OCI-LY3 (cell line): ENCODE data around the gene ZSCAN5B.
"Not testable (repeated sequence)": the region's sequence is repeated elsewhere in the genome, so short reads cannot be mapped to it uniquely, and the experiment has no call there.

Experiments used
- H2AFZ ChIP-seq: fragments of 200-600, 300-600 bp; shearing (Covaris generic); 2 replicates; pipeline ENCODE4 v1.6.0; 2014; ENCODE audit warnings: antibody characterized with exemption, low read depth, low read length
- H3K27ac ChIP-seq: fragments of 200-600, 300-600 bp; sonication (generic); 2 replicates; pipeline ENCODE4 v1.5.1; 2014; ENCODE audit warnings: mild to moderate bottlenecking, low read length, moderate library complexity, mixed read lengths
- H3K27me3 ChIP-seq: fragments of 200-600, 300-600 bp; sonication (generic); 2 replicates; pipeline ENCODE4 v1.6.1; 2014; ENCODE audit warnings: low read depth, low read length, mixed read lengths
- H3K36me3 ChIP-seq: fragments of 200-600, 300-600 bp; sonication (generic); replicated peaks from 2 replicates; pipeline ENCODE3; 2014; ENCODE audit warnings: low read depth, low read length, mixed read lengths
- H3K4me1 ChIP-seq: fragments of 300-600, 200-600 bp; sonication (generic); 2 replicates; pipeline ENCODE4 v1.6.1; 2014; ENCODE audit warnings: low read length, mixed read lengths
- H3K4me2 ChIP-seq: fragments of 200-600, 300-600 bp; sonication (generic); 2 replicates; pipeline ENCODE4 v1.6.1; 2014; ENCODE audit warnings: low read length, mixed read lengths
- H3K4me3 ChIP-seq: fragments of 300-600, 200-600 bp; sonication (generic); 2 replicates; pipeline ENCODE4 v1.5.1; 2014; ENCODE audit warnings: antibody characterized with exemption, mild to moderate bottlenecking, low read length, moderate library complexity
- H3K79me2 ChIP-seq: fragments of 300-600, 200-600 bp; shearing (Covaris generic); 2 replicates; pipeline ENCODE4 v1.6.1; 2014; ENCODE audit warnings: mild to moderate bottlenecking, low read length, mixed read lengths
- H3K9ac ChIP-seq: fragments of 300-600, 200-600 bp; shearing (Covaris generic); 2 replicates; pipeline ENCODE4 v1.6.0; 2014; ENCODE audit warnings: mild to moderate bottlenecking, low read length, moderate library complexity
- H3K9me3 ChIP-seq: fragments of 200-600, 300-600 bp; shearing (Covaris generic); 2 replicates; pipeline ENCODE4 v1.6.1; 2014; ENCODE audit warnings: low read length, mixed read lengths; ENCODE audit not compliant: insufficient read depth
- H4K20me1 ChIP-seq: fragments of 200-600, 300-600 bp; sonication (generic); 2 replicates; pipeline ENCODE4 v1.6.1; 2016; ENCODE audit warnings: low read length, mixed read lengths; ENCODE audit not compliant: insufficient read depth
- CTCF ChIP-seq: fragments of 200-600, 300-600 bp; sonication (generic); IDR thresholded peaks from 2 replicates; pipeline ENCODE4 v1.5.1; 2014; ENCODE audit warnings: antibody characterized with exemption, low read length, low read depth
- EZH2phosphoT487 ChIP-seq: fragments of 200-600 bp; shearing (Covaris generic); IDR thresholded peaks from 2 replicates; pipeline ENCODE4 v1.6.1; 2018; ENCODE audit warnings: antibody characterized with exemption, mixed run types, low read depth

Gene ZSCAN5B

GRCh38 chr19:56189785-56190184, 7.8 kb downstream of the ZSCAN5B start:
- H3K4me2 ChIP-seq, result no peak overlapping the region
- H3K27me3 ChIP-seq, result peaks cover 5% of the 10 kb centered on the region; the same call in 1 of the 2 replicates
- no peaks in the 10 kb centered on the region for H3K36me3 ChIP-seq
- H3K79me2 ChIP-seq, result no peaks in the 10 kb centered on the region
- no peaks in the 10 kb centered on the region for H4K20me1 ChIP-seq
- H3K4me1 ChIP-seq, result no peaks in the 10 kb centered on the region
- H3K27ac ChIP-seq, result no peak overlapping the region
- no peak overlapping the region for H2AFZ ChIP-seq
- H3K9ac ChIP-seq, result no peak overlapping the region
- no peaks in the 10 kb centered on the region for H3K9me3 ChIP-seq
- no peak overlapping the region for H3K4me3 ChIP-seq
- TF ChIP-seq EZH2phosphoT487, result no peak
- no peak for TF ChIP-seq CTCF

- no peaks in the 10 kb centered on the region for H3K79me2 ChIP-seq
- no peak for TF ChIP-seq EZH2phosphoT487
- no peak for TF ChIP-seq CTCF
- no peak overlapping the region for H2AFZ ChIP-seq
- no peaks in the 10 kb centered on the region for H4K20me1 ChIP-seq
- H3K27ac ChIP-seq, result no peak overlapping the region
- H3K36me3 ChIP-seq, result no peaks in the 10 kb centered on the region
- no peaks in the 10 kb centered on the region for H3K9me3 ChIP-seq
- 0 out of 2 replicates have a peak, but pooled peaks cover 6% of the 10 kb centered on the region for H3K27me3 ChIP-seq
- H3K9ac ChIP-seq, result no peak overlapping the region
- no peak overlapping the region for H3K4me2 ChIP-seq
- no peaks in the 10 kb centered on the region for H3K4me1 ChIP-seq
- no peak overlapping the region for H3K4me3 ChIP-seq
These were observed 19.9 kb downstream of the ZSCAN5B start for GRCh38 chr19:56177564-56178243.

- TF ChIP-seq EZH2phosphoT487 (no peak), CTCF (no peak)
- Histone ChIP-seq H3K27me3 (0 out of 2 replicates have a peak, but pooled peaks cover 6% of the 10 kb centered on the region), H3K4me2 (no peak overlapping the region), H3K9me3 (no peaks in the 10 kb centered on the region), H3K27ac (no peak overlapping the region), H3K4me1 (peaks cover 2% of the 10 kb centered on the region; the same call in 1 of the 2 replicates), H2AFZ (no peak overlapping the region), H3K36me3 (no peaks in the 10 kb centered on the region), H4K20me1 (no peaks in the 10 kb centered on the region), H3K9ac (no peak overlapping the region), H3K4me3 (no peak overlapping the region), H3K79me2 (no peaks in the 10 kb centered on the region)
These were observed 20.7 kb downstream of the ZSCAN5B start for GRCh38 chr19:56176881-56177280.

- not testable (repeated sequence) for H3K27ac ChIP-seq, H3K4me3 ChIP-seq, H3K36me3 ChIP-seq, H2AFZ ChIP-seq, H3K79me2 ChIP-seq, H3K4me1 ChIP-seq, H3K9ac ChIP-seq, H4K20me1 ChIP-seq, H3K27me3 ChIP-seq, H3K4me2 ChIP-seq, H3K9me3 ChIP-seq
These were observed 21.3 kb downstream of the ZSCAN5B start for GRCh38 chr19:56176310-56176709.

- H3K9ac ChIP-seq, H3K36me3 ChIP-seq, H3K4me2 ChIP-seq, H3K4me1 ChIP-seq, H3K4me3 ChIP-seq, H4K20me1 ChIP-seq, H3K27me3 ChIP-seq, H2AFZ ChIP-seq, H3K79me2 ChIP-seq, H3K27ac ChIP-seq, H3K9me3 ChIP-seq: not testable (repeated sequence)
These were observed 21.7 kb downstream of the ZSCAN5B start, which contains the start of gene GALP for GRCh38 chr19:56175861-56176307. Gene GALP (plus strand): TSS chr19:56176008. CDS start chr19:56177109, 1,101 bp downstream.
